IPS-11a (cell line): ENCODE results near the gene FAF1.

Experiments used
- H3K4me3 ChIP-seq: one replicate; pipeline ENCODE4 v1.5.1; 2013; ENCODE audit warnings: low read depth, low read length, control low read depth

The FAF1 gene

GRCh38 chr1:50651476-50652263 lies 308.4 kb downstream of the FAF1 start:
- no peak overlapping the region for H3K4me3 ChIP-seq

GRCh38 chr1:50646526-50646925 lies 313.5 kb downstream of the FAF1 start:
- H3K4me3 ChIP-seq = no peak overlapping the region

GRCh38 chr1:50645139-50645538 lies 314.9 kb downstream of the FAF1 start:
- no peak overlapping the region for H3K4me3 ChIP-seq

GRCh38 chr1:50644447-50645105 lies 315.5 kb downstream of the FAF1 start:
- H3K4me3 ChIP-seq = no peak overlapping the region

- H3K4me3 ChIP-seq = no peak overlapping the region
Measured at GRCh38 chr1:50637460-50637859, 322.6 kb downstream of the FAF1 start.

- no peak overlapping the region for H3K4me3 ChIP-seq
Measured at GRCh38 chr1:50634251-50634650, 325.8 kb downstream of the FAF1 start.

- H3K4me3 ChIP-seq = no peak overlapping the region
Measured at GRCh38 chr1:50633465-50633864, 326.6 kb downstream of the FAF1 start.

GRCh38 chr1:50631161-50631560 lies 328.9 kb downstream of the FAF1 start:
- H3K4me3 ChIP-seq = no peak overlapping the region

GRCh38 chr1:50622259-50622658 lies 337.8 kb downstream of the FAF1 start:
- H3K4me3 ChIP-seq = no peak overlapping the region

- H3K4me3 ChIP-seq = no peak overlapping the region
Measured at GRCh38 chr1:50620680-50621329, 339.3 kb downstream of the FAF1 start.

GRCh38 chr1:50615036-50615750 lies 344.9 kb downstream of the FAF1 start:
- no peak overlapping the region for H3K4me3 ChIP-seq

GRCh38 chr1:50611675-50612074 lies 348.4 kb downstream of the FAF1 start:
- no peak overlapping the region for H3K4me3 ChIP-seq

GRCh38 chr1:50610563-50610962 lies 349.5 kb downstream of the FAF1 start:
- H3K4me3 ChIP-seq = no peak overlapping the region

GRCh38 chr1:50609508-50609907 lies 350.6 kb downstream of the FAF1 start:
- H3K4me3 ChIP-seq = no peak overlapping the region

GRCh38 chr1:50605186-50605875 lies 354.7 kb downstream of the FAF1 start:
- no peak overlapping the region for H3K4me3 ChIP-seq

GRCh38 chr1:50604580-50604979 lies 355.5 kb downstream of the FAF1 start:
- no peak overlapping the region for H3K4me3 ChIP-seq

- no peak overlapping the region for H3K4me3 ChIP-seq
Measured at GRCh38 chr1:50603274-50604271, 356.5 kb downstream of the FAF1 start.

- no peak overlapping the region for H3K4me3 ChIP-seq
Measured at GRCh38 chr1:50599546-50599945, 360.5 kb downstream of the FAF1 start.

GRCh38 chr1:50595874-50596273 lies 364.2 kb downstream of the FAF1 start:
- no peak overlapping the region for H3K4me3 ChIP-seq

- H3K4me3 ChIP-seq = no peak overlapping the region
Measured at GRCh38 chr1:50593515-50593914, 366.6 kb downstream of the FAF1 start.
